H9 (cell line): ENCODE results near the gene STIL. TPM values are rescaled to one million over a fixed set of nuclear protein-coding genes. Genes with fewer than 3 reads are reported as not detected.
A peak's percentile ranks its signal among the peaks of the same experiment; 100 is the strongest.

Experiments used
- DNase-seq: peaks from one replicate; pipeline ENCODE4 v3.0.0-alpha.2; 2017
- H2AFZ ChIP-seq: one replicate; pipeline ENCODE4 v1.6.1; 2013; ENCODE audit warnings: mild to moderate bottlenecking, low read length, control low read depth, moderate library complexity
- H2AK5ac ChIP-seq: 2 replicates; pipeline ENCODE4 v1.6.1; 2013; ENCODE audit warnings: low read length, control low read depth, mixed read lengths; ENCODE audit not compliant: insufficient read length
- H2BK120ac ChIP-seq: one replicate; pipeline ENCODE4 v1.6.1; 2013; ENCODE audit warnings: low read depth, mild to moderate bottlenecking, low read length, control low read depth, inconsistent platforms; ENCODE audit not compliant: poor library complexity, severe bottlenecking
- H2BK12ac ChIP-seq: 2 replicates; pipeline ENCODE4 v1.6.1; 2013; ENCODE audit warnings: low read length, control low read depth, mixed read lengths, low read depth; ENCODE audit not compliant: insufficient read length
- H2BK15ac ChIP-seq: 2 replicates; pipeline ENCODE4 v1.6.1; 2013; ENCODE audit warnings: low read depth, low read length, control low read depth
- H2BK20ac ChIP-seq: one replicate; pipeline ENCODE4 v1.6.1; 2013; ENCODE audit warnings: low read depth, mild to moderate bottlenecking, low read length, control low read depth, inconsistent platforms; ENCODE audit not compliant: poor library complexity, severe bottlenecking
- H2BK5ac ChIP-seq: 2 replicates; pipeline ENCODE4 v1.6.1; 2013; ENCODE audit warnings: low read length, control low read depth, mixed read lengths; ENCODE audit not compliant: insufficient read length
- H3K14ac ChIP-seq: 2 replicates; pipeline ENCODE4 v1.6.1; 2013; ENCODE audit warnings: low read length, control low read depth; ENCODE audit not compliant: insufficient read depth
- H3K18ac ChIP-seq: 2 replicates; pipeline ENCODE4 v1.6.1; 2013; ENCODE audit warnings: low read depth, mild to moderate bottlenecking, mixed read lengths, low read length, control low read depth; ENCODE audit not compliant: insufficient read length
- H3K23ac ChIP-seq: 2 replicates; pipeline ENCODE4 v1.6.1; 2013; ENCODE audit warnings: low read length, control low read depth, mixed read lengths, low read depth; ENCODE audit not compliant: insufficient read length
- H3K23me2 ChIP-seq: 2 replicates; pipeline ENCODE4 v1.6.1; 2013; ENCODE audit warnings: low read depth, mild to moderate bottlenecking, mixed read lengths, low read length, control low read depth; ENCODE audit not compliant: insufficient read length, poor library complexity, severe bottlenecking
- H3K27ac ChIP-seq: 2 replicates; pipeline ENCODE4 v1.5.1; 2013; ENCODE audit warnings: low read length, control low read depth, mixed read lengths, low read depth; ENCODE audit not compliant: insufficient read length
- H3K27me3 ChIP-seq: 2 replicates; pipeline ENCODE4 v1.6.1; 2013; ENCODE audit warnings: low read length, control low read depth, inconsistent platforms; ENCODE audit not compliant: insufficient read depth
- H3K4ac ChIP-seq: 2 replicates; pipeline ENCODE4 v1.6.1; 2013; ENCODE audit warnings: low read depth, mild to moderate bottlenecking, control low read depth, inconsistent platforms, low read length, moderate library complexity
- H3K4me1 ChIP-seq: 2 replicates; pipeline ENCODE4 v1.6.1; 2013; ENCODE audit warnings: low read length, control low read depth, inconsistent platforms; ENCODE audit not compliant: insufficient read depth
- H3K4me2 ChIP-seq: 2 replicates; pipeline ENCODE4 v1.6.1; 2013; ENCODE audit warnings: low read length, control low read depth, mixed read lengths; ENCODE audit not compliant: insufficient read length, insufficient read depth
- H3K56ac ChIP-seq: 2 replicates; pipeline ENCODE4 v1.6.1; 2013; ENCODE audit warnings: low read depth, mild to moderate bottlenecking, mixed read lengths, low read length, control low read depth; ENCODE audit not compliant: insufficient read length
- H3K79me1 ChIP-seq: 2 replicates; pipeline ENCODE4 v1.6.1; 2013; ENCODE audit warnings: low read depth, mild to moderate bottlenecking, moderate library complexity, low read length, control low read depth, inconsistent platforms; ENCODE audit not compliant: insufficient read depth, poor library complexity, severe bottlenecking
- H3K79me2 ChIP-seq: 2 replicates; pipeline ENCODE4 v1.6.1; 2013; ENCODE audit warnings: low read length, control low read depth, inconsistent platforms; ENCODE audit not compliant: insufficient read depth
- H3K9ac ChIP-seq: 2 replicates; pipeline ENCODE4 v1.6.1; 2013; ENCODE audit warnings: low read length, control low read depth, mixed read lengths; ENCODE audit not compliant: insufficient read length; ENCODE audit errors: extremely low read depth
- H3K9me3 ChIP-seq: one replicate; pipeline ENCODE4 v1.6.1; 2013; ENCODE audit warnings: low read depth, low read length, inconsistent platforms; ENCODE audit not compliant: control insufficient read depth
- H3T11ph ChIP-seq: one replicate; pipeline ENCODE4 v1.6.1; 2013; ENCODE audit warnings: mild to moderate bottlenecking, low read length, control low read depth, inconsistent platforms
- H4K20me1 ChIP-seq: one replicate; pipeline ENCODE4 v1.6.1; 2013; ENCODE audit not compliant: control insufficient read depth, insufficient read length, insufficient read depth
- H4K5ac ChIP-seq: 2 replicates; pipeline ENCODE4 v1.6.1; 2013; ENCODE audit warnings: low read depth, mild to moderate bottlenecking, mixed read lengths, low read length, control low read depth; ENCODE audit not compliant: insufficient read length
- H4K8ac ChIP-seq: replicated peaks from 2 replicates; pipeline ENCODE4 v1.6.1; 2013; ENCODE audit warnings: low read length, control low read depth, mixed read lengths, low read depth; ENCODE audit not compliant: insufficient read length
- H4K91ac ChIP-seq: 2 replicates; pipeline ENCODE4 v1.6.1; 2013; ENCODE audit warnings: low read depth, mild to moderate bottlenecking, moderate library complexity, mixed read lengths, low read length, control low read depth; ENCODE audit not compliant: insufficient read length
- H3K27ac Mint-ChIP-seq, 3 experiments: 2 replicates in 2 of 3; 3 replicates in 1 of 3; pipeline ENCODE4 v1.8.0; 2020 to 2021; ENCODE audit warnings: mixed read lengths in 3 of 3, mild to moderate bottlenecking in 1 of 3, moderate library complexity in 1 of 3
- H3K27me3 Mint-ChIP-seq: 2 replicates; pipeline ENCODE4 v1.8.0; 2021; ENCODE audit warnings: low read depth, mild to moderate bottlenecking, moderate library complexity, mixed read lengths
- H3K36me3 Mint-ChIP-seq, 3 experiments: 2 replicates in 2 of 3; 3 replicates in 1 of 3; pipeline ENCODE4 v1.8.0; 2020 to 2021; ENCODE audit warnings: low read depth in 3 of 3, mixed read lengths in 3 of 3; ENCODE audit not compliant: insufficient read depth in 1 of 3
- H3K4me1 Mint-ChIP-seq, 2 experiments: 2 replicates each; pipeline ENCODE4 v1.8.0; 2020; ENCODE audit warnings: mixed read lengths in 2 of 2
- H3K4me3 Mint-ChIP-seq, 2 experiments: 2 replicates in 1 of 2; 3 replicates in 1 of 2; pipeline ENCODE4 v1.8.0; 2020 to 2021; ENCODE audit warnings: mild to moderate bottlenecking in 2 of 2, mixed read lengths in 2 of 2, moderate library complexity in 1 of 2
- H3K9me3 Mint-ChIP-seq, 2 experiments: 2 replicates in 1 of 2; 3 replicates in 1 of 2; pipeline ENCODE4 v1.8.0; 2020; ENCODE audit warnings: mild to moderate bottlenecking in 2 of 2, mixed read lengths in 2 of 2, moderate library complexity in 1 of 2
- CTCF ChIP-seq: fragments of 200-600 bp; sonication (generic); conservative IDR thresholded peaks from 3 replicates; pipeline ENCODE4 v1.8.0; 2021; ENCODE audit warnings: antibody characterized with exemption, mild to moderate bottlenecking
- WGBS: extraction: QIAGEN DNeasy Blood & Tissue Kit; methylation state at CpG from one replicate; pipeline ENCODE4 v1.1.7; 2013; ENCODE audit warnings: missing lambda C conversion rate, low lambda C conversion rate, mixed read lengths; ENCODE audit not compliant: insufficient read length; ENCODE audit errors: extremely low coverage; 5-methylcytosine and 5-hydroxymethylcytosine counted together
- total RNA-seq: library from RNA; stranded (reverse); gene quantifications from 2 replicates; pipeline ENCODE4 v1.2.1, GENCODE V29; 2021

Gene STIL
- total RNA-seq, 1 experiment from 2014 or later, result 26.6 TPM

GRCh38 chr1:47333922-47334764 is 20.2 kb upstream of the STIL start:
- Mint-ChIP-seq H3K4me3 (peak overlapping the region; percentile 95 to 96; a peak in 4 of 5 replicates), H3K27ac (peak overlapping the region; percentile 95 to 99 (median 95)), H3K4me1 (peaks cover 6 to 9% of the 10 kb centered on the region in 2 experiments), H3K9me3 (no peaks in the 10 kb centered on the region; a peak in 1 of 5 replicates), H3K36me3 (no peaks in the 10 kb centered on the region; a peak in 1 of 7 replicates), H3K27me3 (no peaks in the 10 kb centered on the region)
- H3K4ac ChIP-seq, result no peak overlapping the region
- peak; percentile 76 for DNase-seq
- H3K14ac ChIP-seq, result peak overlapping the region; percentile 21; the same call in 1 of the 2 replicates
- H3K79me1 ChIP-seq, result no peaks in the 10 kb centered on the region
- no peak overlapping the region for H3T11ph ChIP-seq
- H2BK120ac ChIP-seq, result no peak overlapping the region
- H3K9me3 ChIP-seq, result no peaks in the 10 kb centered on the region
- H4K8ac ChIP-seq, result no peak overlapping the region
- H2BK15ac ChIP-seq, result no peak overlapping the region
- no peak overlapping the region for H3K27ac ChIP-seq
- peaks cover 2% of the 10 kb centered on the region; the same call in 1 of the 2 replicates for H3K4me1 ChIP-seq
- H3K79me2 ChIP-seq, result peaks cover 2% of the 10 kb centered on the region; the same call in 1 of the 2 replicates
- no peak overlapping the region for H3K56ac ChIP-seq
- H2AFZ ChIP-seq, result no peak overlapping the region
- peak overlapping the region; percentile 36 for H3K18ac ChIP-seq
- no peak overlapping the region for H4K5ac ChIP-seq
- H4K91ac ChIP-seq, result no peak overlapping the region
- no peak overlapping the region for H2AK5ac ChIP-seq
- H3K4me2 ChIP-seq, result peak overlapping the region; percentile 81
- no peaks in the 10 kb centered on the region for H3K27me3 ChIP-seq
- no peak overlapping the region for H2BK20ac ChIP-seq
- peaks cover 7% of the 10 kb centered on the region for H3K23me2 ChIP-seq
- TF ChIP-seq CTCF, result peak; percentile 16; the same call in 2 of the 3 replicates
- WGBS, result no CpG with 5 or more reads among the region's 90 CpGs
- peak overlapping the region; percentile 69 for H3K9ac ChIP-seq
- H2BK5ac ChIP-seq, result no peak overlapping the region
- H2BK12ac ChIP-seq, result no peak overlapping the region
- H4K20me1 ChIP-seq, result no peaks in the 10 kb centered on the region
- no peak overlapping the region for H3K23ac ChIP-seq
